ENCODE measurements around the gene RTL1.

RTL1 gene

DNA sequence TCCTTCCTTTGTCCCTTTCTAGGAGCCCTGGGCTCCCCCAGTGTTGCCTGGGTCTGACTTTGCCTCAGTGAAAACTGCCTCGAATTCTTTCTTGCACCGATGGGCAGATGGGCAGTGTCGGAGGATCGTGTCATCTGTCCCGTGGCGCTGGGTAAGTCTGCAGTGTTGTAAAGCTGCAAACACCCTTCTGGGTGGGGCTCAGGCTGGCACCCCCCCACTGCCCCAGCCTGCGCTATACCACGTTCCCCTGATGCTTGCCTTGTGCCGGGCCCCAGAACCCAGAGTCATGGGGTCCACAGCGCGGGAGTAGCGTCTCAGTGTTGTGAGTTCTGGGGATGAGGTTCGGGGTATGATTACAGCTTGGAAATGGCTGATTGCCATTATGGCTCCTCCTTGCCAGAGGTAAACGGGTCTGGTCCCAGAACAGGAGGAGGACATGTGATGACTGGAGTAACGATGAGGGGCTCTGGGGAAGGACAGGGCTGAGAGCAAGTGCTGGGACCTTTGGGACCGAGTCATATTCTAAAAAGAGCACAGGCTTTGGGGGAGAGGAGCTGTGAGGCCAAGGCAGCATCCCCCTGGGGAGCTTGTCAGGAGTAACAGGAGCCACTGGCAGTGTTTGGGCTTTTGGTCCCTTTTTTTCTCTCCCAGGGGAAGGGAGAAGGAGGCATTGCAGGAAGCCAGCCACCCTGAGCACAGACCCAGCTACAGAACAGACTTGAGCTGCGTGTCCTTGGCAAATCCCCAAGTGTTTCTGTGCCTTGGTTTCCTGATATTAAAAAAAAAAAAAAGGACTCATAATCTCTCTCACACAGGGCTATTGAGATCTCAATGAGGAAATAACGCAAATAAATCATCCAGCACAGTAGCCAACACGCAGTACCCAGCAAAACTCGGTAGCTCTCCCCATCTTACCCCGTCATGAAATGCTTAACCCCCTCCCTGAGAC, 4.3 kb downstream of the RTL1 start:
- DNase-seq (ENCODE audit: low read depth, low spot score) = no peak
- H3K27ac ChIP-seq = no peak overlapping the region

DNA sequence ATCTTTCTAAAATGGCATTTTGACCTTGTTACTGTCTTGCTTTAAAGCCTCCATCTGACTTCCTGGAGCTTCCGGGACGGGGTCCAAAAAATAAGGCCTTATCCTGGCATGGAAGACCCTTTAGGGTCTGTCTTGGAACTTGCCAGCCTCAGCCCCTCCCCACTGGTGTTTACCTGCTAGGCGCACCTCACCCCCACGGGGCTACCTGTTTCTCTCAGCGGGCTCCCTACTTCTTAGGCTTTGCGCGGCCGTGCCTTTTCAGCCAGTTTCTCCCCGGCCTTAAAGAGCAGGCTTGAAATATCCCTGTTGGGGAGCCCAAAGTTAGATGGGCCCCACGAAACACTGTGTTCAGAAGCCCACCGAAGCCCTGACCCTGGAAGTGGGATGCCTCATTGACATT, 5.1 kb downstream of the RTL1 start:
- no peak overlapping the region for H3K27ac ChIP-seq
- no peak for DNase-seq (ENCODE audit: low read depth, low spot score)

DNA sequence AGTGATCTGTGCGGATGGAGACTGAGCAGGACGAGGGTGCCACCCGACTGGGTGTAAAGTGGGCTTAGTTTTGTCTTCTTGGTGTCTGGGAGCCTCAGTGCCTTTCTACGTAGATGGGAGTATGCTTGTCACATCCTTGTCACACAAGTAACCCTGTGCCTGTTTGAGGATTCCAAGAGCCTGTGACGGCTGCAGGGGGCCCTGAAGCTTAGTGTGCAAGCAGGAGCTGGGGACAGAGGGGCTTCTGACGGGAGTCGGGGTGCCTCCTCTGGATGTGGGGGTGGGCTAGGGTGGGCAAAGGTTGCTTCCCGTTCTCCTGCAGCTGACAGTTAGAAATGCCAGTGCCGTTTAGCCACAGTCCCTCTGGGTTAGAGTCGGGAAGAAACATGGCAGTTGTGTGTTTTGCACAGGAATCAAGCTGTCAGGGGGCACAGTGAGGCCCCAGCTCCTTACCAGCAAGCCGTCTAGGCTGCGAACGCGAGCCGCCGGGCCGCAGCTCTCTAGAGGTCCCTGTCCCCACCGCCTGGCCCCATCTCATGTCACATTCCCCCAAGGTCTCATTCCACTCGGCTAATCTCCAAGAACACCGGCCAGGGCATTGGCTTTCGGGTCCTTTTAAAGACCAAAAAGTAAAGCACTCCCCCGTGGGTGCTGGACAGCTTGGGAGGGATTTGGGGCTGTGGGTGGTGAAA, 7.0 kb downstream of the RTL1 start:
- no peak for DNase-seq (ENCODE audit: low read depth, low spot score)

DNA sequence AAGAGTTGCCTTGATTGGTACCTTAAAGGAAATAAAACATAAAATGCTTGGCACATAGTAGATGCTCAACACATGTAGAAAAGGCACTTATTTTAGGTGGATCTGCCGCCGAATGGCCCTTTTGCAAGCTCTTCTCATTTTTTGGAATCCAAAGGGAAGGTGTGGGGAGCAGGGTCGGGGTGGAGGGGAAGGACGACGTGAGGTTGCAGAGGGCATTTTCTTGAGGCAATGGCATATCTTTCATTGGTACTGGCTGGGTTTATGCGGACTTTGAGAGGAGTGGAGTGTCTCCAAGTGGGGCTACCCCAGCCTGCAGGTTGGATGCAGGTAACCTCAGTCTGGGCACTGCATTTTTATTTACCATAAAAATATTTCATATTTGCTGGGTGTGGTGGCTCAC, 8.1 kb downstream of the RTL1 start:
- H3K27ac ChIP-seq = no peak overlapping the region
- no peak for DNase-seq (ENCODE audit: low read depth, low spot score)

More for the DNA sequence above, 7.0 kb downstream of the RTL1 start:
- no peak overlapping the region for H3K27ac ChIP-seq

DNA sequence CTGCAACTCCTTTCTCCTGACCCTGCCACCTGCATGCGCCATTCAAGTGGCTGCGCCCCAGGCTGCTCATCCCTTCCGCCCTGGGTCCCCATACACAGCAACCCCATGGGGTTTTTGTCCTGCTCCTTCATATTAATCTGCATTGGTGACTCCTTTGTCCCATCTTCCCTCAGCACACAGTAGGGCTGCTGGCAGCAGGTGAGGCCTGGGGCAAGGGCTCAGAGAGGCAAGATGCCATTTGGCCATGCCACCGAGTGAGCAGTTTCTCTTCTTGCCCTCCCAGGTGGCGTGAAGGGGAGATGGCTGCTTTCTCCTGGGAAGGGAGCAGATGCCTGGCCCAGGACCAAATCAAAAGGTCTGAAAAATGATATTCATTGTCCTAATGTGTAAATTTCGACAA, 9.1 kb downstream of the RTL1 start:
- no peak overlapping the region for H3K27ac ChIP-seq
- DNase-seq (ENCODE audit: low read depth, low spot score) = no peak

DNA sequence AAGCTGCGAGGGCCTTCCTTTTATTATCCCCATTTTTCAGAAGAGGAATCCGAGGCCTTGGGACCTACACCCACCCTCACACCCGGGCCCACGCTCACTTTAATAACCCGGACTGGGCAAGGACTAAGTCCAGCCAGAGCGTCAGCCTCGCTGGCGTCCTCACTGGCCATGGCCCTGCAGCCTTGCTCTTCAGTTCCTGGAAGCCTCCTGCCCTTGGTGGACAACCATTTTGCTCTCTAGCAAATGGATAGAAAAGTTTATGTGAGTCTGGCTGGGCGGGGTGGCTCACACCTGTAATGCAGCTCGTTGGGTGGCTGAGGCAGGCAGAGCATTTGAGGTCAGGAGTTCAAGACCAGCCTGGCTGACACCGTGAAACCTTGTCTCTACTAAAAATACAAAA, 9.8 kb downstream of the RTL1 start:
- no peak for DNase-seq (ENCODE audit: low read depth, low spot score)
- H3K27ac ChIP-seq = no peak overlapping the region

DNA sequence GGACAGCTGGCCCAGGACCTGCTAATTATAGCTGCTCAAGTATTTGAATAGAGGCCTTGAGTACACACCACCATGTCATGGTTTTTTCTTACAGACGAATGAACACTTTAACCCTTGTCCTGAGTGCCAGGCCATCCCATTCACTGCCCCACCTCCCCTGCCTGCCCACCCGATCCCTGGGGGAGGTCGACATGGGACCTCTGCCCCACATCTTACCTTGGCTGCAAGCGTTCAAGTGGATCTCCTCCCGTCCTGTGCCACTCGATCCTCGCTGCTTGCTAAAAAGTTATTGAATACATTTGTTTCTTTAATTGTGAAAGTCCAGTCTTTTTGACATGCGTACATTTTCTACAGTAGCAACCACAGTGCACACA, 10.3 kb downstream of the RTL1 start:
- no peak for DNase-seq (ENCODE audit: low read depth, low spot score)
- no peak overlapping the region for H3K27ac ChIP-seq

DNA sequence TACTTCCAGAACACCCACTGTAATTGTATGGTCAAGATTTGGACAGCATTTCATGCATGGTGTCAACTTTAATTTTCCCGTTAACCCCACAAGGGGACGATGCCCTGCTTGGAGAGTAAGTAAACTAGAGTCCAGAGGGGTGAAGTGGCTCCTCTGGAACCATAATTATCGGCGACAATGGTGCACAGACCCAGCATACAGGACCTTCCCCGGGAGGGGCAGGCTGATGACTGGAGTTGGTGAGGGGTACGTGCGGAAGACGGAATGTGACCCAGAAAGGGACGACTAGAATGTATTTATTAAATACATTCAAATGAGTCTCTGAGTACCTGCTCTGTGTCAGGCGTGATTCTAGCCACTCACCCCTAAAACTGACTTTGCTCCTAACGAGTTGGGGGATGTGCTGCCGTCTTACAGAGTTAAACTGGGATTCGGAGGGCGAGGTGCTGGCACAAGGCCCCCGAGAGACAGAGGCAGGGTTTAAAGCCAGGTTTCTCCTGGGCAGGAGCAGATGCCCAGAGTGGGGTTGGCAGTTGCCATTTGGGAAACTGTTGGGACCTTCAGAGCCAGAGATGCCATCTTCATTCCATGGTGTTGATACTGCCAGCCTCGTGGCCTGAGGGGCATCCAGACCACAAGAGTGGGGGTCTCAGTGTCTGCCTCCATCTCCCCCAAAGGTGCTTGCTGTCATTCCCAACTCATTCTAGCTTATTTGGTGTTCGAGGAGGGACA, 10.9 kb downstream of the RTL1 start:
- H3K27ac ChIP-seq = no peak overlapping the region
- no peak for DNase-seq (ENCODE audit: low read depth, low spot score)

DNA sequence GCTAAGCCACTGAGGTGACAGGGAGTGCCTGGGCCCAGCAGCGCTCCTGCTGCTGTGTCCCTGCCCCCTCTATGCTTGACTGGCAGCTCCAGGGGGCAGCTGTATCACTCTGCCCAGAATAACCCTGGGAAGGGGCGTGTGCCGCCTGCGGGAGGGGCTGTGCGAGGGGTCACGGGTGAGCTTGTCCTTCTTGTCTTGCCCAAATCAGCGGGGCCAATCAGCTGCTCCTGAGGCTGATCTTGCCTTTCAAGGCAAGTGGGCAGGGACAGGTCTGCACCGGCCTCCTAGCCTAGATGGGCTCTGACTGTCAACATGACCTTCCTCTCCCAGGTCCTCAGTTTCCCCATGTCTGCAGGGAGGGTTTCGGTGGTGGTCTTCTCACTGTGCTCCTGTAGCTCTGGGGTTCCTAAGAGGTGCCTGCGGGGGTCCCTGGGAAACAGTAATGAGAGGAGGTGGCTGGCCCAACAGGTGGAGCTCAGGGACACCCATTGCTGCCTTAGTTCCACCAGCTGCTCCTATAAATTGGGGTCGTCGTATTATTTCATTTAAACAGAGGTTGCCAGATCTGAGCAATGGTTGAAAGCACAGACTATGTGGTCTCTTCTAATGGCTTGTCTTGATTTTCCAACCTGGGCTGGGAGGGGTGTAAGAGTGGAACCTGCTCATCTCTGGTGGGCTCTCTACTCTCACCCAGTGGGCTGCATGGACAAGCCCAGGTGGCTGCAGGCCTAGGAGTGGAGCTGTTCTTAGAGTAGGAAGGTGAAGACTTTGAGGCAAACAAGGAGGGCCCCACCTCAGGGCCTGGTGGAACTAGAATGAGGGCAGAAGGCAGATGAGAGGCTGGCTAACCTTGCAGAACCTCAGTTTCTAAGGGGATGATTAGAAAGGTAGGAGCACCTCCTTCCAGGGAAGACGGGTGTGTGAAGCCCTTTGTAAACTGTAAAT, 11.7 kb downstream of the RTL1 start:
- DNase-seq (ENCODE audit: low read depth, low spot score) = no peak
- no peak overlapping the region for H3K27ac ChIP-seq

DNA sequence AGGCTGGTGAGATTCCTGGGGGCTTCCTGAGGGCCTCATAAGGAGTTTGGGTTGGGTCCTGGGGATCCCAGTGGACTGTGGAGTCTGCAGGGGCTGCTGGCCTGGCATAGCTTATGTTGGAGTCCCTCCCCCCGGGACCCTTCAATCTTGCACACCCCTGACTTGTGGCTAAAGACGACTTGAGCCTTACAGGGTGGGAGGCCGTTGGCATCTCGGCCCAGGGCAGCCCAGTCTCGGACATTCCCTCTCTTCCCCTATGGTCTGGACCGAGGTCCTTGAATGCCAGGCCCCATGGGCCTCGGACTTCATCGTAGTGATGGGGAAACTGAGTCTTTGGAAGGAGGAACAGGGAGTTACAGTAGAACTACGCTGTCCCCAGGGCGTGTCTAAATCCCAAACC, 12.5 kb downstream of the RTL1 start:
- no peak overlapping the region for H3K27ac ChIP-seq
- no peak for DNase-seq (ENCODE audit: low read depth, low spot score)

DNA sequence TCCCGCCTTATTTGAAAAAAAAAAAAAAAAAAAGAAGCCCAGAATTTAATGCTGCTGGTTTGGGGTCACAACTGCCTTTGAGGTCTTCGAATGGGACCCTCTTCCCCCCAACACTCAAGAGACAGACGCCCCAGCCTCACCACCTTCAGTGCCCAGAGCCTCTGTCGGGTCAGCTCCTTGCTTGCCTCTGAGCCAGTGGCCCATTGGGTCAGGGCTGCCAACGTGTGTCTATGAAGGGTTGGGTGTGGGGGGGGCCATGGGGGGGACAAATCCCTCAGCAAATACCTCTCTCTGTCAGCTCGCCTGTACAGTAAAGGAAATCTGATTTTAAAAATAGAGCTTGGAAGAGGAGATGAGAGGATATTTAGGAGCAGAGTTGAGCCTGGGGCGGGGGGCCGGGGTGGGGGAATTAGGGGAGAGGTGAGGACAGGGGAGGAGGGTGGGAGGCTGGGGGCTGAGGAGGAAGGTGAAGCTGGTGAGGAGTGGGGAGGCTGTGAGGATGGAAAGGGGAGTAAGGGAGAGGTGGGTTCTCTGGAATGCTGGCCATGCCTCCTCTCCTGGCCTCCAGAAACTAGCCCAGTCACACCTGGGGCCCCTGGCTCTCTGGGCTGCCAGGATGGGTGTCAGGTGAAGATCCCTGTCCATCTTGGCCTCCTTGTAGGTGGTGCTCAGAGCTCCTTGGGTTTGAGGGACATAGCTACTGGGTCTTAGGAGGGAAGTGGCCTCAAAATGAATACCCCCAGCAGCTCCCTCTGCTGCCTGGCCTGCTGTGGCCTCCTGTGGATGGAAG, 13.3 kb downstream of the RTL1 start:
- no peak overlapping the region for H3K27ac ChIP-seq
- DNase-seq (ENCODE audit: low read depth, low spot score) = no peak

DNA sequence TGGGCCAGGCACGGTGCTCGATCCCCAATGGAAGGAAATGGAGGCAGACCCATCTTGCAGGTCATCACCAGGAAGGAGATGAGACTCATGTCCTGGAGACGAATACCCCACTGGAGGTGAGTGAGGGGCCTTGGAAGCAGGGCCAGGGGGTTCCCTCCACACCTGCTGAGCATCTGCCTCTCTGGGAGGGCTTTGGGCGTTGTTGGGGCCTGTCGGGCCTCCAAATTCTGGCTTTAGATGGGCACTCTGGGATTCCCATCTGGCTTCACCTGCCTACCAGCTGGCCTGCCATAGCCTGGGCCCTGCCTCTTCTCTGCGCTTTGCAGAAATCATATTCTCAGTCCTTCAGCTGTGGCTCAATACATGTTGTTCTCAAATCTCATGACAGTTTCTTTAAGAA, 13.9 kb downstream of the RTL1 start:
- H3K27ac ChIP-seq = no peak overlapping the region
- DNase-seq (ENCODE audit: low read depth, low spot score) = no peak

DNA sequence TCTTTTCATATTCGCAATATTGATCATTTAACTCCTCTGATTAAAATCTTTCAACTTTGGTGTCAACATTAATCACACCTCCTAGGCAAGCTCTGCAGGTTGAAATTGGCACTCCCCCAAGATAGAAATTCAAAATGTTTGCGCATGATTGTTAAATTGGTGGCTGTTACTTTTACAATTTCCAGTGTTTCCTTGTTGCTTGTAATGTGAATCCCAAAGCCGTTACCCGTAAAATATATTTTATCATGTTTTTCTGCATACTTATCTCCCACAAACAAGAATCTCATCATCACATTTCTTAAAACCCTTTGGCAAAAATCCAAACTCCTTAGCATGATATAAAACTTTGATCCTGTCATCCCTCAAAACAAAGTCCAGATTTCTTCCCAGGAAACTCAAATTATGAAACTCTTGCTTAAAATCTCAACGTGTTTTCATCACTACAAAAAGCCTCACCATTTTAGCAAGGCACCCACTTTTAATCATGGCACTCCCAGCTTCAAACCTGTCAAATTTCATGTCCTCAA, 14.7 kb downstream of the RTL1 start:
- H3K27ac ChIP-seq = no peak overlapping the region
- no peak for DNase-seq (ENCODE audit: low read depth, low spot score)

DNA sequence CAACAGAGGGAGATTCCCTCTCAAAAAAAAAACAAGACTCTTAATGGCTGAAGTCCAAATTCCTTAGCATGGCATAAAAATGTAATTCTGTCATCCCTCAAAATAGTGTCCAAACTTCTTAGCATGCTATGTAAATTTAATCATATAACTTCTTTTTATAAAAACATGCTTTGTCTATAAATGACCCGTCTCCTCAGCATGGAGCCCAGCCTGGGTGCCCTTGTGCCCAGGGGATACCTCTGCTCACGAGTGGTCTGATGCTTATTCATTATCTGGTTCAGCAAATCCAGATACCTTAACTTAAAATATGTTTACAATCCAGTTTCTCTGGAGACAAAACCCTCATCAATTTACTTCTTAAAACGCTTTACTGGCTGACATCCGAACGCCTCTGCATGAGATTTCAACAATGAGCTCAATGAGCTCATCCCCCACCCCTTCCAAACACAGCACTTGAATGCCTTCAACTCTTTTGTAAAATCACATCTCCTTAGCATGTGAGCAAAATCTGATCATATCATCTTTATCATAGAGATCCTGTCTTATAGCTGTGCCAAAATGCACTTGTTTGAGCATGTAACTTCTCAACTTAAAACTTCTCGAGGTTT, 15.7 kb downstream of the RTL1 start:
- no peak overlapping the region for H3K27ac ChIP-seq
- DNase-seq (ENCODE audit: low read depth, low spot score) = no peak

DNA sequence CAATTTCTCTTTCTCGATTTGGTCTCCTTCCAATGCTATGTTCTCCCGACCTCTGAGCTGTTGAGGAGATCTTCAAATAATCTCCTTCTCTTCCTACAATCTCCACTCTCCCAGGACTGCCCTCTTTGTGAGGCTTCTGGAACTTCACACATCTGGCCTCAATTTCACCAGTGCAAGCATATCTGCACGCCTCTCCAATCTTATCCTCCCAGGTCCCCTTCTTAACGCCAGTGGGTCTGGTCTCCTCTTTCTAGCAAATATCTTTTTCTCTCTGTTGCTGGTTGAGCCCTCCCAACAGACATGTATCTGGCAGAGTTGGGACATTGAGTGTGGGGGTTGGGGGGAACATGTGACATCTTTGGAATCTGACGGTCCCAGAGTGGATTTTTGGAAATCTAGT, 17.9 kb downstream of the RTL1 start:
- H3K27ac ChIP-seq = no peak overlapping the region
- no peak for DNase-seq (ENCODE audit: low read depth, low spot score)

DNA sequence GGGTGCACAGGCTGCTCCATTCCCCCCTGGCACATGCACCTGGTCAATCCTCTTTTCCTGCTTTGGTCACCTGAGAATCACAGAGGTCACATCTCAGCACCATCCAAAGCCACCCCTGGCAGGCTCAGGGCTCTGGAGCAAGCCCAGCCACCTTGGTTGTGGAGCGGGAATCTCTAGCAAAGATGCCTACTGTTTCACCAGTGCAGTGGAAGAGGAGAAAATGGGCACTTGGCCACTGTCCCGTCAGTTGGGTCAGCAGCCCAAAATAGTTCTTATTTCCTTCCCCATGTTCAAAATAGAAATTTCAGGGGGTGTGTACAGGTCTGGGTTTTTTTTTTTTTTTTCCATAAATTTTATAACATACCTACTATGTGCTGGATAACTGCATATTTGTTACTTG, 18.3 kb downstream of the RTL1 start:
- DNase-seq (ENCODE audit: low read depth, low spot score) = no peak
- no peak overlapping the region for H3K27ac ChIP-seq

DNA sequence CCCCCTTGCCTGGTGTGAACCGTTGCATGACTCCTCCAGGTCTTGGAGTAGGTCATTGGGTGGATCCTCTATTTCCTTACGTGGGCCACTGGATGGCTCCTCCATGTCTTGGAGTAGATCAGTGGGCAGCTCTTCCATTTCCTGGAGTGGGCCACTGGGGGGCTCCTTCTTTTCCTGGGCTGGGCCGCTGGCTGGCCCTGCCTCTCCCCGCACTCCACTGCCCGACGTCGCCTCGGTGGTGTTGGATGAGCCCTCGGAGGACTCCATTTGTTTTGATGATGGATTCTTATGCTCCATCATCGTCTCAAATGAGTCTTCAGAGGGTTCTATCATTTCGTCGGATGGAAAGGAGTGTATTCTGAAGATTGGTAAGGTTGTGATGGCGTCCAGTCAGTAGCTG, 19.1 kb downstream of the RTL1 start:
- H3K27ac ChIP-seq = no peak overlapping the region
- DNase-seq (ENCODE audit: low read depth, low spot score) = no peak

DNA sequence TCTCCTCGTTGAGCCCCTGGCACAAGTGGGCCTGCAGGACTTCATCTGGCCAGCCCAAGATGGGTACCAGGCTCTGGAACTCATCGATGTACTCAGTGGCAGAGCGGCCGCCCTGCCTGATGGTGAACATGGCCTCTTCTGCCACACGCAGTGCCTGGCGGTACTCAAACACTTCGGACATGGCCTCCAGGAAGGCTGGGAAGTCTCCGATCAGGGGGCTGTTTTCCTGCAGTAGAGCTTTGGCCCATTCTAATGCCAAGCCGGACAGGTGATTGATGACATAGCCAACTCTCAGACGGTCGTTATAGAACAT, 19.8 kb downstream of the RTL1 start:
- no peak overlapping the region for H3K27ac ChIP-seq
- DNase-seq (ENCODE audit: low read depth, low spot score) = no peak
